HEK293T (cell line): ENCODE results near the gene SLC4A7.

Source experiments
- FOXA1 ChIP-seq: fragments of 450-650 bp; IDR thresholded peaks from 2 replicates; pipeline ENCODE4 v1.6.1; 2016; ENCODE audit warnings: mild to moderate bottlenecking
- FOXM1 ChIP-seq: fragments of 450-650 bp; IDR thresholded peaks from 2 replicates; pipeline ENCODE4 v1.6.1; 2017; ENCODE audit warnings: mild to moderate bottlenecking, borderline replicate concordance
- SUZ12 ChIP-seq: fragments of 450-650 bp; IDR thresholded peaks from 2 replicates; pipeline ENCODE4 v1.6.1; 2016; ENCODE audit warnings: mild to moderate bottlenecking
- TARDBP ChIP-seq: fragments of 450-650 bp; IDR thresholded peaks from 2 replicates; pipeline ENCODE4 v1.6.1; 2016

DNA sequence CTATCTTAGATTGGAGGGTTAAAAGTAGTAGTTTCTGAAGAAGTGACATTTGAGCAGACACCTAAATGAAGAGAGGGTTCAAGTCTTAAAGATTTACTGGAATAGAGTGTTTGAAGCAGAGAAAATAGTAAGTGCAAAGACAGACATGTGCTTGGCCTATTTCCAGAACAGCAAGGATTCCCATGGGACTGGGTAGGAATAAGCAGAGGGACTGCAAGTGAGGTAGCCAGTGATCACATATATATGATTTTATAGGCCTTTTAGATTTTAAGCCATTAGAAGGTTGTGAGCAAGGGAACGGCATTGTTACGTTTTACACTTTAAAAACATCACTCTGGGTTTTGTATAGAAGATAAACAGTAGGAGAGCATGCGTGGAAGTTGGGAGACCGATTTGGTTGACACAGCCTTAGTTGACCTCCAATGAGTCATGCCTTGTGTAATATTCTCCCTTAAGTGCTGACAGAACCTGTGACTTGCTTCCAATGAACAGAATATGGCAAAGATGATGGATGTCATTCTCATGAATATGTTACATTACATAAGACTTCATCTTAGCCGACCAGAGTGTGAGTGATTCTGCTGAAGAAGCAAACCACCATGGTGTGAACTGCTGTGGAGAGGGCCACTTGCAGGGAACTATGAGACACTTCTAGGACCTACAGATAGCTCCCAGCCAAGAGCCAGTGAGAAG, 37.1 kb upstream of the SLC4A7 start:
- no peak for TF ChIP-seq FOXA1
- no peak for TF ChIP-seq FOXM1
- TF ChIP-seq SUZ12: no peak
- TF ChIP-seq TARDBP: no peak
